H9 (cell line): ENCODE data around the gene ALG2. TPM values are rescaled to one million over a fixed set of nuclear protein-coding genes. Genes with fewer than 3 reads are reported as not detected.

Experiments used
- DNase-seq: peaks from one replicate; pipeline ENCODE4 v3.0.0-alpha.2; 2017
- H2AFZ ChIP-seq: one replicate; pipeline ENCODE4 v1.6.1; 2013; ENCODE audit warnings: mild to moderate bottlenecking, low read length, control low read depth, moderate library complexity
- H2AK5ac ChIP-seq: 2 replicates; pipeline ENCODE4 v1.6.1; 2013; ENCODE audit warnings: low read length, control low read depth, mixed read lengths; ENCODE audit not compliant: insufficient read length
- H2BK120ac ChIP-seq: one replicate; pipeline ENCODE4 v1.6.1; 2013; ENCODE audit warnings: low read depth, mild to moderate bottlenecking, low read length, control low read depth, inconsistent platforms; ENCODE audit not compliant: poor library complexity, severe bottlenecking
- H2BK12ac ChIP-seq: 2 replicates; pipeline ENCODE4 v1.6.1; 2013; ENCODE audit warnings: low read length, control low read depth, mixed read lengths, low read depth; ENCODE audit not compliant: insufficient read length
- H2BK15ac ChIP-seq: 2 replicates; pipeline ENCODE4 v1.6.1; 2013; ENCODE audit warnings: low read depth, low read length, control low read depth
- H2BK20ac ChIP-seq: one replicate; pipeline ENCODE4 v1.6.1; 2013; ENCODE audit warnings: low read depth, mild to moderate bottlenecking, low read length, control low read depth, inconsistent platforms; ENCODE audit not compliant: poor library complexity, severe bottlenecking
- H2BK5ac ChIP-seq: 2 replicates; pipeline ENCODE4 v1.6.1; 2013; ENCODE audit warnings: low read length, control low read depth, mixed read lengths; ENCODE audit not compliant: insufficient read length
- H3K14ac ChIP-seq: 2 replicates; pipeline ENCODE4 v1.6.1; 2013; ENCODE audit warnings: low read length, control low read depth; ENCODE audit not compliant: insufficient read depth
- H3K18ac ChIP-seq: 2 replicates; pipeline ENCODE4 v1.6.1; 2013; ENCODE audit warnings: low read depth, mild to moderate bottlenecking, mixed read lengths, low read length, control low read depth; ENCODE audit not compliant: insufficient read length
- H3K23ac ChIP-seq: 2 replicates; pipeline ENCODE4 v1.6.1; 2013; ENCODE audit warnings: low read length, control low read depth, mixed read lengths, low read depth; ENCODE audit not compliant: insufficient read length
- H3K23me2 ChIP-seq: 2 replicates; pipeline ENCODE4 v1.6.1; 2013; ENCODE audit warnings: low read depth, mild to moderate bottlenecking, mixed read lengths, low read length, control low read depth; ENCODE audit not compliant: insufficient read length, poor library complexity, severe bottlenecking
- H3K27ac ChIP-seq: 2 replicates; pipeline ENCODE4 v1.5.1; 2013; ENCODE audit warnings: low read length, control low read depth, mixed read lengths, low read depth; ENCODE audit not compliant: insufficient read length
- H3K27me3 ChIP-seq: 2 replicates; pipeline ENCODE4 v1.6.1; 2013; ENCODE audit warnings: low read length, control low read depth, inconsistent platforms; ENCODE audit not compliant: insufficient read depth
- H3K4ac ChIP-seq: 2 replicates; pipeline ENCODE4 v1.6.1; 2013; ENCODE audit warnings: low read depth, mild to moderate bottlenecking, control low read depth, inconsistent platforms, low read length, moderate library complexity
- H3K4me1 ChIP-seq: 2 replicates; pipeline ENCODE4 v1.6.1; 2013; ENCODE audit warnings: low read length, control low read depth, inconsistent platforms; ENCODE audit not compliant: insufficient read depth
- H3K4me2 ChIP-seq: 2 replicates; pipeline ENCODE4 v1.6.1; 2013; ENCODE audit warnings: low read length, control low read depth, mixed read lengths; ENCODE audit not compliant: insufficient read length, insufficient read depth
- H3K56ac ChIP-seq: 2 replicates; pipeline ENCODE4 v1.6.1; 2013; ENCODE audit warnings: low read depth, mild to moderate bottlenecking, mixed read lengths, low read length, control low read depth; ENCODE audit not compliant: insufficient read length
- H3K79me1 ChIP-seq: 2 replicates; pipeline ENCODE4 v1.6.1; 2013; ENCODE audit warnings: low read depth, mild to moderate bottlenecking, moderate library complexity, low read length, control low read depth, inconsistent platforms; ENCODE audit not compliant: insufficient read depth, poor library complexity, severe bottlenecking
- H3K79me2 ChIP-seq: 2 replicates; pipeline ENCODE4 v1.6.1; 2013; ENCODE audit warnings: low read length, control low read depth, inconsistent platforms; ENCODE audit not compliant: insufficient read depth
- H3K9ac ChIP-seq: 2 replicates; pipeline ENCODE4 v1.6.1; 2013; ENCODE audit warnings: low read length, control low read depth, mixed read lengths; ENCODE audit not compliant: insufficient read length; ENCODE audit errors: extremely low read depth
- H3K9me3 ChIP-seq: one replicate; pipeline ENCODE4 v1.6.1; 2013; ENCODE audit warnings: low read depth, low read length, inconsistent platforms; ENCODE audit not compliant: control insufficient read depth
- H3T11ph ChIP-seq: one replicate; pipeline ENCODE4 v1.6.1; 2013; ENCODE audit warnings: mild to moderate bottlenecking, low read length, control low read depth, inconsistent platforms
- H4K20me1 ChIP-seq: one replicate; pipeline ENCODE4 v1.6.1; 2013; ENCODE audit not compliant: control insufficient read depth, insufficient read length, insufficient read depth
- H4K5ac ChIP-seq: 2 replicates; pipeline ENCODE4 v1.6.1; 2013; ENCODE audit warnings: low read depth, mild to moderate bottlenecking, mixed read lengths, low read length, control low read depth; ENCODE audit not compliant: insufficient read length
- H4K8ac ChIP-seq: replicated peaks from 2 replicates; pipeline ENCODE4 v1.6.1; 2013; ENCODE audit warnings: low read length, control low read depth, mixed read lengths, low read depth; ENCODE audit not compliant: insufficient read length
- H4K91ac ChIP-seq: 2 replicates; pipeline ENCODE4 v1.6.1; 2013; ENCODE audit warnings: low read depth, mild to moderate bottlenecking, moderate library complexity, mixed read lengths, low read length, control low read depth; ENCODE audit not compliant: insufficient read length
- H3K27ac Mint-ChIP-seq, 3 experiments: 2 replicates in 2 of 3; 3 replicates in 1 of 3; pipeline ENCODE4 v1.8.0; 2020 to 2021; ENCODE audit warnings: mixed read lengths in 3 of 3, mild to moderate bottlenecking in 1 of 3, moderate library complexity in 1 of 3
- H3K27me3 Mint-ChIP-seq: 2 replicates; pipeline ENCODE4 v1.8.0; 2021; ENCODE audit warnings: low read depth, mild to moderate bottlenecking, moderate library complexity, mixed read lengths
- H3K36me3 Mint-ChIP-seq, 3 experiments: 2 replicates in 2 of 3; 3 replicates in 1 of 3; pipeline ENCODE4 v1.8.0; 2020 to 2021; ENCODE audit warnings: low read depth in 3 of 3, mixed read lengths in 3 of 3; ENCODE audit not compliant: insufficient read depth in 1 of 3
- H3K4me1 Mint-ChIP-seq, 2 experiments: 2 replicates each; pipeline ENCODE4 v1.8.0; 2020; ENCODE audit warnings: mixed read lengths in 2 of 2
- H3K4me3 Mint-ChIP-seq, 2 experiments: 2 replicates in 1 of 2; 3 replicates in 1 of 2; pipeline ENCODE4 v1.8.0; 2020 to 2021; ENCODE audit warnings: mild to moderate bottlenecking in 2 of 2, mixed read lengths in 2 of 2, moderate library complexity in 1 of 2
- H3K9me3 Mint-ChIP-seq, 2 experiments: 2 replicates in 1 of 2; 3 replicates in 1 of 2; pipeline ENCODE4 v1.8.0; 2020; ENCODE audit warnings: mild to moderate bottlenecking in 2 of 2, mixed read lengths in 2 of 2, moderate library complexity in 1 of 2
- WGBS: extraction: QIAGEN DNeasy Blood & Tissue Kit; methylation state at CpG from one replicate; pipeline ENCODE4 v1.1.7; 2013; ENCODE audit warnings: missing lambda C conversion rate, low lambda C conversion rate, mixed read lengths; ENCODE audit not compliant: insufficient read length; ENCODE audit errors: extremely low coverage; 5-methylcytosine and 5-hydroxymethylcytosine counted together
- total RNA-seq: library from RNA; stranded (reverse); gene quantifications from 2 replicates; pipeline ENCODE4 v1.2.1, GENCODE V29; 2021
- TF ChIP-seq, protein P1 (sequence below): fragments of 200-600 bp; sonication (generic); conservative IDR thresholded peaks from 3 replicates; pipeline ENCODE4 v1.8.0; 2021; ENCODE audit warnings: antibody characterized with exemption, mild to moderate bottlenecking

The ALG2 gene
- total RNA-seq, 1 experiment from 2014 or later: 30.1 TPM

GRCh38 chr9:99231711-99232110, 10.0 kb upstream of the ALG2 start:
- DNase-seq: no peak
- Mint-ChIP-seq H3K4me3 (no peak overlapping the region), H3K27ac (no peak overlapping the region), H3K27me3 (no peaks in the 10 kb centered on the region), H3K36me3 (peaks cover 4 to 27% (median 25%) of the 10 kb centered on the region in 3 experiments; a peak in 5 of 7 replicates), H3K9me3 (no peaks in the 10 kb centered on the region), H3K4me1 (no peaks in the 10 kb centered on the region)
- no peaks in the 10 kb centered on the region for H3K9me3 ChIP-seq
- H2BK15ac ChIP-seq: no peak overlapping the region
- H3K79me1 ChIP-seq: no peaks in the 10 kb centered on the region
- H4K20me1 ChIP-seq: no peaks in the 10 kb centered on the region
- TF ChIP-seq, protein P1, sequence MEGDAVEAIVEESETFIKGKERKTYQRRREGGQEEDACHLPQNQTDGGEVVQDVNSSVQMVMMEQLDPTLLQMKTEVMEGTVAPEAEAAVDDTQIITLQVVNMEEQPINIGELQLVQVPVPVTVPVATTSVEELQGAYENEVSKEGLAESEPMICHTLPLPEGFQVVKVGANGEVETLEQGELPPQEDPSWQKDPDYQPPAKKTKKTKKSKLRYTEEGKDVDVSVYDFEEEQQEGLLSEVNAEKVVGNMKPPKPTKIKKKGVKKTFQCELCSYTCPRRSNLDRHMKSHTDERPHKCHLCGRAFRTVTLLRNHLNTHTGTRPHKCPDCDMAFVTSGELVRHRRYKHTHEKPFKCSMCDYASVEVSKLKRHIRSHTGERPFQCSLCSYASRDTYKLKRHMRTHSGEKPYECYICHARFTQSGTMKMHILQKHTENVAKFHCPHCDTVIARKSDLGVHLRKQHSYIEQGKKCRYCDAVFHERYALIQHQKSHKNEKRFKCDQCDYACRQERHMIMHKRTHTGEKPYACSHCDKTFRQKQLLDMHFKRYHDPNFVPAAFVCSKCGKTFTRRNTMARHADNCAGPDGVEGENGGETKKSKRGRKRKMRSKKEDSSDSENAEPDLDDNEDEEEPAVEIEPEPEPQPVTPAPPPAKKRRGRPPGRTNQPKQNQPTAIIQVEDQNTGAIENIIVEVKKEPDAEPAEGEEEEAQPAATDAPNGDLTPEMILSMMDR: peak; percentile 76
- no peak overlapping the region for H3K23ac ChIP-seq
- no peak overlapping the region for H3K56ac ChIP-seq
- H3K9ac ChIP-seq: no peak overlapping the region
- H4K91ac ChIP-seq: no peak overlapping the region
- H3K4ac ChIP-seq: no peak overlapping the region
- no peak overlapping the region for H2BK20ac ChIP-seq
- H3K4me1 ChIP-seq: no peaks in the 10 kb centered on the region
- H2AK5ac ChIP-seq: no peak overlapping the region
- H2AFZ ChIP-seq: no peak overlapping the region
- H3K18ac ChIP-seq: no peak overlapping the region
- no peak overlapping the region for H2BK5ac ChIP-seq
- H3K23me2 ChIP-seq: no peaks in the 10 kb centered on the region
- H3K27ac ChIP-seq: no peak overlapping the region
- H3T11ph ChIP-seq: no peak overlapping the region
- no peaks in the 10 kb centered on the region for H3K79me2 ChIP-seq
- H2BK120ac ChIP-seq: no peak overlapping the region
- no peak overlapping the region for H4K8ac ChIP-seq
- H2BK12ac ChIP-seq: no peak overlapping the region
- H3K27me3 ChIP-seq: no peaks in the 10 kb centered on the region
- no peak overlapping the region for H3K14ac ChIP-seq
- WGBS: no CpG with 5 or more reads among the region's 2 CpGs
- H4K5ac ChIP-seq: no peak overlapping the region
- no peak overlapping the region for H3K4me2 ChIP-seq
